ENCODE results near the gene NT5C1A. TPM values are rescaled to one million over a fixed set of nuclear protein-coding genes. Genes with fewer than 3 reads are reported as not detected.

The NT5C1A gene
- total RNA-seq, 2 experiments from 2014 or later, result 0.21 TPM; not detected in 1

Other genes with a start within 250 kb of the NT5C1A start
- gene BMP8A, start 180.5 kb downstream of the NT5C1A start, total RNA-seq, result under 1 TPM in 1 of 2 experiments, not detected in 1; 0.16 TPM
- gene PABPC4, start 95.3 kb downstream of the NT5C1A start, total RNA-seq, result 100 to 1,000 TPM; 322 to 330 TPM
- gene HEYL, start 32.5 kb downstream of the NT5C1A start, total RNA-seq, result under 1 TPM; 0.19 to 0.23 TPM
- 1 to 10 TPM in 1 of 2 experiments, under 1 TPM in 1; 0.94 to 1.1 TPM for gene HPCAL4, start 19.3 kb upstream of the NT5C1A start, total RNA-seq
- 10 to 100 TPM; 55.3 to 70.4 TPM for gene PPIE, start 66.8 kb upstream of the NT5C1A start, total RNA-seq
- gene OXCT2, start 99.2 kb upstream of the NT5C1A start, total RNA-seq, result 1 to 10 TPM in 1 of 2 experiments, under 1 TPM in 1; 0.49 to 1.5 TPM
- gene BMP8B, start 116.8 kb upstream of the NT5C1A start, total RNA-seq, result under 1 TPM; 0.21 to 0.28 TPM
- 10 to 100 TPM; 31.4 to 51.7 TPM for gene TRIT1, start 211.4 kb upstream of the NT5C1A start, total RNA-seq
- gene MYCL, start 229.8 kb upstream of the NT5C1A start, total RNA-seq, result under 1 TPM; 0.11 to 0.16 TPM

Data from activated CD4-positive, alpha-beta T cell treated with anti-CD3 and anti-CD28 coated beads for 36 hours (primary cell).